Measurements from ENCODE around the gene OR52L1.
"Not testable (repeated sequence)": the region's sequence is repeated elsewhere in the genome, so short reads cannot be mapped to it uniquely, and the experiment has no call there.

The OR52L1 gene

GRCh38 chr11:5986885-5987284, at the start of gene OR52L1:
Gene OR52L1 (minus strand): TSS chr11:5986985. CDS start chr11:5986930, 55 bp downstream.
- DNase-seq (ENCODE audit: low read depth in 1 of 2, low spot score in 1 of 2), result no peak

DNA sequence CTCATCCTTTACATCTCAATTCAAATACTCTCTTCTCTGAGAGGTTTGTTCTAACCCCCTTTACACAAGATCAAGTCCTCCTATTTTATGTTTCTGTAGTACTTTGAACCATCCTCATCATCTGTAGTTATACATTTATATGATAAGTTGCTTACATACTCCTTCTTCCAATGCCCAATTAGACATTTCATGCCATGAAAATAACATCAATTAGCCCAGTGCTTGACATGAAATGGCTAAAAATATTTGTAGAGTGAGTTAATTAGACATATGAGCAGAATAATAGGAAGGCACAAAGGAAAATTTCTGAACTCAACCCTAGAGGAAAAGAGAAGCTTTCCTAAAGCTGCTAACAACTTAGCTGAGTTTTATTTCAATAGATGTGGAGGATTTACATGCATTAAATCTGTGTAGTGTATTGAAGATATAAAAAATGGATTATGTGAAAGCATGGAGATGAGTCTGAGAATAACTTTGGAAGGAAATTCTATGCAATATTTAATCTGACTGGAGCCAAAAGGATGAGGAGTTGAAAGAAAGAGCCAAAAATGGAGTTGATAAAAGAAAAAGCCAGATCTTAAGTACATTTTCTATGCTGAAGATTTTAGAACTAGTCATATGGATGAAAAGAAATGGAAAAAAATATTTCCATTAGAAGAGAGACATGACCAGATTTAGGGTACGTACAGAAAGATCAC, 44.1 kb upstream of the OR52L1 start, which contains the start of gene OR56A1:
OR56A1 (minus strand) TSS at position 51 of the 698 bp plus-strand sequence. CDS start 3,066 bp downstream, outside the sequence.
- no peak for DNase-seq (ENCODE audit: low read depth in 1 of 2, low spot score in 1 of 2)

DNA sequence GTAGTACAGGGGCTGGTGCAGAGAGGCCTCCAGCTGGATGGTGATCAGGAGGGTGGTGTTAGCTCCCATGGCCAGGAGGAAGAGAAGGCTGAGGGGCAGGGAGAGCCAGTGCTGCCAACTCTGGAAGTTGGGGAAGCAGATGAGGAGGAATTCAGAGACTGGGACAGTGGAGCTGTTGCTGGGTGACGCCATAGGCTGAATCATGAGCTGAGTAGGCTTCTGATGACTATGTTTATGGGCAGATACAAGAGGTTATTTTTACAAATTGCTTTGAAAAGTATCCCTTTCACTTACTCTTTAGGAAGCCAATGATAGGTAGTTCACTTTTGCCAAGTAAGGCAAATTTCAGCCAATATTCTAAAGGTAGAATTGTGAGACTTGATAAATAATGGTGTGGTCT, 40.7 kb upstream of the OR52L1 start:
- no peak for DNase-seq (ENCODE audit: low read depth in 1 of 2, low spot score in 1 of 2)

DNA sequence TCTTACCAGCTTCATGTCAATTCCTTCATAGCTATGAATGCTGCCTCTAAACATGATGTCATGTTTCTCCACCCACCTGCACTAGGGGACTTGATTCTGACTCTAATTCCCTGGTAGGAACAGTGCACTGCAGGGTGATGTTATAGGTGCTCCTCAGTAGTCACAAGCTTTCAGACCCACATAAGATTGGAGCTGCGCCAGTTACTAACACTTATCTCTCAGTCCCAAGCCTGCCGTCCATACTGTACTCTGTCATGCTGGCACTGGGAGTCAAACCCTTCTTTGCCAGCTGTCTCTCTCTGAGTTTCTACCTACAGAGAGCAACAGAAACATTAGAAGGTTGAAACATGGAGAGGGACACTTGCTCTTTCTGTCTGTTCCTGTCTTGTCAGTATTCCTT, 38.3 kb upstream of the OR52L1 start:
- no peak for DNase-seq (ENCODE audit: low read depth in 1 of 2, low spot score in 1 of 2)

DNA sequence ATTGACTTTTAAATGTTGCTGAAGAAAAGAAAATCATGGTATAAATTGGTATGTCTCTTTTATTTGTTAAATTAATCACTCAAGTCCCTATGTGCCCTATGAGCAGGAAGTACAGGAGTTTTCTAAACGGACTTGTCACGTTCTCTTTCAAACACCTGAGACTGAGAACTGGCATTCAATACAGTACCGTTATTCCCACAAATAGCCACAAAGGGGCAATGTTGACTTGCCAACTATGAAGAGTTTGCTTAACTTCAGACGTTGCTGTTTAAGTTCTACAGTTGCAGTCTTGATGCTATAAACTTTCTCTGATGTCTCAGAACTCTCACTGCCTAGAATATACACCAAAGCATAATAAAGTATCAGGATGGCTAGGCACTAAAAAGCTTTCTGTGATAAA, 36.2 kb upstream of the OR52L1 start:
- no peak for DNase-seq (ENCODE audit: low read depth in 1 of 2, low spot score in 1 of 2)

GRCh38 chr11:6013042-6013441, 26.3 kb upstream of the OR52L1 start:
- no peak for DNase-seq (ENCODE audit: low read depth in 1 of 2, low spot score in 1 of 2)

DNA sequence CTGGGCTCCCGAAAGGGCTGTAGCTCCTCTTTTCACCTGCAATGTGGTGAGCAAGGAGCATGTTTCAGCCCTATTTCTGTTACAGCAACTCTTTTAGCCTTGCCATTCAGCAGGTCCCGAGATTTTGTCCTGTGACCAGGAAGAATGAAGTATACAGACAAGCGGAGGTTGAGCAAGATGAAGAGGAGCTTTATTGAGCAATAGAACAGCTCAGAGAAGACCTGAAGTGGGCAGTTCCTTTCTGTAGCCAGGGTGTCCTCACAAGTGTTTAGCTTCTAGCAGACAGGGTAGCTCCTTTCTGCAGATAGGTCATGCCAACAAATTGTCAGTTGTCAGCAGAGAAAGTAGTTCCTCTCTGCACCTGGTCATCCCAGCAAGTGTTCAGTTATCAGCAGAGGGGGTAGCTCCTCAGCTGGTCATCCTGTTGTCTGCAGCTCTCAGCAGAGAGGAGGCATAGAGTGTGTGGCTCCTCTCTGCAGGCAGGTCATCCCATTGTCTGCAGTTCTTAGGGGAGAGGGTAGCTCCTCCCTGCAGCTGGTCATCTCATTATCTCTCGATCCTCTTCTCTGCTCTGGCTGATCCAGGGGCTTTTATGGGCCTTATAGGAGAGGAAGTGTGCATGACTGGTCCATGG, 25.4 kb upstream of the OR52L1 start:
- no peak for DNase-seq (ENCODE audit: low read depth in 1 of 2, low spot score in 1 of 2)

GRCh38 chr11:6006846-6007245, 20.1 kb upstream of the OR52L1 start, which contains the start of gene OR56A4:
Gene OR56A4 (minus strand): TSS chr11:6006946. CDS start chr11:6002992, 3,954 bp downstream.
- no peak for DNase-seq (ENCODE audit: low read depth in 1 of 2, low spot score in 1 of 2)

DNA sequence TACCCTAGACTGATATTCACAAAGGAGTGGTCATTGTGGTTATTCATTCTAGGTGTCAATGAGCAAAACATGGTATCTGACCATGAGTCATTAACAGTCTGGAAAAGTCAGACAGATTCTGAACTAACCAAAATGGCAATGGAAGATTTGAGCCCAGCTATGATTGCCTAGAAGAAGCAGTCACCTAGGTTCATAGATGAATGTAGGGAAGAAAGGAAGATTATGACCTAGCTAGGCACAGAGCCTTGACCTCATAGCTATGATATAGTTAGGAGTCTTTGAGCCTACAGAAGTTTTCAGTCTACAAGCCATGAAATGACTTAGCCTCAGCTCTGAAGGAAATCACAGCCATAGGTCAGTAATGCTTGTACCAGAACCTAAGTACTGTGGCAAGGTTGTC, 19.6 kb upstream of the OR52L1 start:
- no peak for DNase-seq (ENCODE audit: low read depth in 1 of 2, low spot score in 1 of 2)

- no peak for DNase-seq (ENCODE audit: low read depth in 1 of 2, low spot score in 1 of 2)
These were observed 15.5 kb upstream of the OR52L1 start for GRCh38 chr11:6002202-6002699.

GRCh38 chr11:5994791-5995190, 8.0 kb upstream of the OR52L1 start:
- DNase-seq (ENCODE audit: low read depth in 1 of 2, low spot score in 1 of 2), result no peak

GRCh38 chr11:5992604-5993251, 5.9 kb upstream of the OR52L1 start:
- DNase-seq (ENCODE audit: low read depth in 1 of 2, low spot score in 1 of 2), result no peak

GRCh38 chr11:5992150-5992549, 5.4 kb upstream of the OR52L1 start:
- DNase-seq (ENCODE audit: low read depth in 1 of 2, low spot score in 1 of 2), result no peak

DNA sequence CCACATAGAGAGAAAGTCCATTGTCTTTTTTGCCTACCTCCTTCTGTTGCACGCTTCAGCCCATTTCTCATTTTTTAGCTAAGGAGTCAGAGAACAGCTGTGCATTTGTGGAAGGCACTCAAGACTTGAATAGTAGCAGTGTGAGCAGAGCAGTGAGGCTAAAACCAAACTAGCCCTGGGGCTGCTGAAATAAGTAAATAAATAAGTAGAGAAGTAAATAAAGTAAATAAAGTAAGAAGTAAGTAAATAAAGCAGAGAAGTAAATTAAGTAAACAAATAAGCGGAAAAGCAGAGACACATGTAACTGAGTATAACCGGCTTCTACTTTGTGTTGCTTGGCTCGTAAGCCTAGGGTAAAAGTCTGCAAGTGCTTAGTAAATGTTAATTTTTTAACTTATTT, 2.4 kb upstream of the OR52L1 start:
- DNase-seq (ENCODE audit: low read depth in 1 of 2, low spot score in 1 of 2), result no peak

GRCh38 chr11:5983443-5983842, 3.3 kb downstream of the OR52L1 start:
- DNase-seq (ENCODE audit: low read depth in 1 of 2, low spot score in 1 of 2), result no peak

- no peak for DNase-seq (ENCODE audit: low read depth in 1 of 2, low spot score in 1 of 2)
These were observed 13.3 kb downstream of the OR52L1 start for GRCh38 chr11:5973530-5973929.

GRCh38 chr11:5968394-5968793, 18.4 kb downstream of the OR52L1 start, which contains the start of gene OR56A5:
Gene OR56A5 (minus strand): TSS chr11:5968494. CDS start chr11:5968494, 0 bp downstream.
- no peak for DNase-seq (ENCODE audit: low read depth in 1 of 2, low spot score in 1 of 2)

- DNase-seq (ENCODE audit: low read depth in 1 of 2, low spot score in 1 of 2), result no peak
These were observed 19.1 kb downstream of the OR52L1 start for GRCh38 chr11:5967708-5968107.

GRCh38 chr11:5966958-5967357, 19.8 kb downstream of the OR52L1 start:
- no peak for DNase-seq (ENCODE audit: low read depth in 1 of 2, low spot score in 1 of 2)

DNA sequence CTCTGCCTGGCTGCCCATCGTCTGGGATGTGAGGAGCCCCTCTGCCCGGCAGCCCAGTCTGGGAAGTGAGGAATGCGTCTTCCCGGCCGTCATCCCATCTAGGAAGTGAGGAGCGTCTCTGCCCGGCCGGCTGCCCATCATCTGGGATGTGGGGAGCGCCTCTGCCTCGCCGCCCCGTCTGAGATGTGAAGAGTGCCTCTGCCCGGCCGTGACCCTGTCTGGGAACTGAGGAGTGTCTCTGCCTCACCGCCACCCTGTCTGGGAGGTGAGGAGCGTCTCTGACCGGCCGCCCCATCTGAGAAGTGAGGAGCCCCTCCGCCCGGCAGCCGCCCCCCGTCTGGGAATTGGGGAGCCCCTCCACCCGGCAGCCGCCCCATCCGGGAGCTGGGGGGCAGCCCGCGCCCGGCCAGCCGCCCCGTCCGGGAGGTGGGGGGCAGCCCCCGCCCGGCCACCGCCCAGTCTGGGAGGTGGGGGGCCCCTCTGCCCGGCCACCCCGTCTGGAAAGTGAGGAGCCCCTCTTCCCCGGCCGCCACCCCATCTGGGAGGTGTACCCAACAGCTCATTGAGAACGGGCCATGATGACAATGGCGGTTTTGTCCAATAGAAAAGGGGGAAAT, 26.0 kb downstream of the OR52L1 start:
- DNase-seq (ENCODE audit: low read depth in 1 of 2, low spot score in 1 of 2), result not testable (repeated sequence)

- DNase-seq (ENCODE audit: low read depth in 1 of 2, low spot score in 1 of 2), result no peak
These were observed 31.2 kb downstream of the OR52L1 start for GRCh38 chr11:5955586-5955985.

All from stimulated activated CD4-positive, alpha-beta T cell treated with anti-CD3 and anti-CD28 coated beads, Interleukin-15, amount 100 ng/mL, for 1 hour (primary cell).